HG03139 (cell line): ENCODE measurements around the gene SLC15A1.

ENCODE experiments used
- ATAC-seq: cut with Tn5 transposase; IDR thresholded peaks from one replicate; pipeline ENCODE4 v1.9.1; 2021; ENCODE audit not compliant: unreplicated experiment

SLC15A1 gene, protein sequence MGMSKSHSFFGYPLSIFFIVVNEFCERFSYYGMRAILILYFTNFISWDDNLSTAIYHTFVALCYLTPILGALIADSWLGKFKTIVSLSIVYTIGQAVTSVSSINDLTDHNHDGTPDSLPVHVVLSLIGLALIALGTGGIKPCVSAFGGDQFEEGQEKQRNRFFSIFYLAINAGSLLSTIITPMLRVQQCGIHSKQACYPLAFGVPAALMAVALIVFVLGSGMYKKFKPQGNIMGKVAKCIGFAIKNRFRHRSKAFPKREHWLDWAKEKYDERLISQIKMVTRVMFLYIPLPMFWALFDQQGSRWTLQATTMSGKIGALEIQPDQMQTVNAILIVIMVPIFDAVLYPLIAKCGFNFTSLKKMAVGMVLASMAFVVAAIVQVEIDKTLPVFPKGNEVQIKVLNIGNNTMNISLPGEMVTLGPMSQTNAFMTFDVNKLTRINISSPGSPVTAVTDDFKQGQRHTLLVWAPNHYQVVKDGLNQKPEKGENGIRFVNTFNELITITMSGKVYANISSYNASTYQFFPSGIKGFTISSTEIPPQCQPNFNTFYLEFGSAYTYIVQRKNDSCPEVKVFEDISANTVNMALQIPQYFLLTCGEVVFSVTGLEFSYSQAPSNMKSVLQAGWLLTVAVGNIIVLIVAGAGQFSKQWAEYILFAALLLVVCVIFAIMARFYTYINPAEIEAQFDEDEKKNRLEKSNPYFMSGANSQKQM

GRCh38 chr13:98752467-98753290, at the start of gene SLC15A1:
Gene SLC15A1 (minus strand): TSS chr13:98752672. CDS start chr13:98752598, 74 bp downstream.
- no peak for ATAC-seq

DNA sequence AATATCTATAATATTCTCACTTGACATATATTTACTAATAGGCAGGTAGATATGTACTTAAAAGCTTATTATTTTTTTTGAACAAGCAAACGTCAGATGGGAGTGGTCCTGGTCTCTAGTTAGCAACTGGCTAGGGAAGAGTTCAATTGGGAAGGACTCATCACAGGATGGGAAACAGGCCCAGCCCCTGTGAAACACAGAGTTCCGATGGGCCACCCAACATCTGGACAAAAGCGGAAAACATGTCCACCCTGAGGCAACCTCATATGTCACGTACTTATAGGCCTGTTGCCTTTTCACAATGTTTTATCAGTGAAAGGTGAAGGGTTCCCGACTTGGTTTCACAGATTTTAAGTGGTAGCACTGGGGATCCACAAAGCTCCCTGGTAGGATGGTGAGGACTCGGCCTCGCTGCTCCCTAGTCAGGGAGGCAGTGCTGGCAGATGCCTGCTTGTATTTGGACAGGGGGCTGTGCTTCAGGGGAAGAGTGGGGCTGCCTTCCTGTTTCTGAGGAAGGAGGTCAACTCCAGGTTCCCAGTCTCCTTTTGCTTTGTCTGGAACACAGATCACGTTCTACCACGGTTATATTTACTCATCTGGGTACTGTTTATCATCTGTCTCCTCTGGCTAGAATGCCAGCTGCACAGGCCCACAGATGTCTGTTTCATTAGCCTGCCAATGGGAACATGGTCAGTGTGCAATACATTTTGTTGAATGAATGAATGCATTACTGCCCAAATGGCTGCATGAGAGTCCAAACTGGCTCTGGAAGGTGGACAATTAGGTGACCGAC, 49.4 kb upstream of the SLC15A1 start:
- ATAC-seq, result no peak

DNA sequence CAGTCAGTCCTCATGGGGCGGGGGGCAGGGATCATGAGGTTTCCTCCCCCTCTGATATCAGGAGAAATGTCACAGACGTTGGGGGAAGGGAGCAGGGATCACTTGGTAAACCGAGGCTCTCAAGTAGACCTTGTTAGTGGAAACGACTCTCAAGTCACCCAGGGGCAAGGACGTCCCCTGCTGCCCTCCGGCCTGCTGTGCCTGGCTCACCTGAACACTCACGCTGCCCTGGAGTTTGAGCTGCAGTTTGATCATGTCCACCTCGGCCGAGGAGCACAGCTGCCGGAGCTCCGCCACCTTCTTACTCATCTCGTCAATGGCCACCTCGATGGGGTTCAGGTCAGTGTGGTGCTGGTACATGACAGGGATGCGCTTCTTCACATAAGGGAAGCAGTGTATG, 47.6 kb upstream of the SLC15A1 start:
- ATAC-seq, result no peak

DNA sequence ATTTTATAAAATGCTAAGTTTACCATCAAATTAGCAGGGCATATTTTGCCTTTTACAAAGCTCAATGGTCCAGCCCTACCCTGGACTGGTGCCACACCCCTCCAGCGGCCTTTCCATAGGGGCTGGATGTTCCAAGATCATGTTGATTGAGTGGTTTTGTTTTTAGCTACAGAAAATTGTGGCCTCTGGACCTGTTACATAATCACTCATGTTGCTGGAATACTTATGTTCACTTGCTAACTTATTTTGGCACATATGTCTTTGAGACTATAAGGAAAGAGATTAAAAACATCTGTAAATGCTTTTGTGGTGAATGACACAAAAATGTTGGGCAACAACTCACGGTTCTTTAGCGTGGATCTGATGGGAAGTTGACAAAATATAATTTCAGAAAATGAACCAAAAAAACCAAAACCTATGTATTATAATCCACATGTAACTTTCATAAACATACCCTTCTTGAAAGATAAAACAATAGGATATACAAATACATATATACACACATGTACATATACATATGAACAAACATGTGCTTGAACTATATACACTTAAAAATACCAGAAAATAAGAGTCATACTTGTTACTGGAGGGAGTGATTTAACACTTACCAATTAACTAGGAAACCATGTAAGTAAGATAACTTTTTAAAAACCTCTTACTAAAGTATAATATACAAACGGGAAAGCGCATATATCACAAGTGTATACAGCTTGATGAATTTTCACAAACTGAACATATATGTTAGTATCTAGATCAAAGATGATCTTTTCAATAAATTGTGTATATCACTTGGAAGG, 46.6 kb upstream of the SLC15A1 start:
- no peak for ATAC-seq

GRCh38 chr13:98797456-98797855, 45.0 kb upstream of the SLC15A1 start:
- no peak for ATAC-seq

DNA sequence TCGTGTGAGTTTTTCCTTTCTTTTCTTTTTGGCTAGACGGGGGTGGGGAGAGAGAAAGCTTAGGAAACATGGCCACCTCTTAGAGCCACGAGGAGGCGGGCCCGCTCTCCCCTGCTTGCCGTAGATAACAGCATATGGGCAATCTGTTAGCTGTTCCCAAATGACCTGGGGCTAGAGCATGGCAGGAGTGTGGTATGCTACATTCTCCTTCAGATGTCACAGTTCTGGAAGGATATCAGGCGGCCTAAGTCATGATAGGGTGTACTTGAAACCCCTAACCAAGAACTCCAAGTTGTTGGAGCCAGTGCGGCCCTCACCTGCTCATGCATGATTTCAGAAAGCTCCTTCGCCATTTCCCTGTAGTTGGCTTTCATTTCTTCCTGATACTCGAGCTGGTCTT, 44.3 kb upstream of the SLC15A1 start:
- ATAC-seq, result no peak

- no peak for ATAC-seq
Measured at GRCh38 chr13:98796191-98796590, 43.7 kb upstream of the SLC15A1 start.

GRCh38 chr13:98795220-98795619, 42.7 kb upstream of the SLC15A1 start:
- ATAC-seq, result no peak

GRCh38 chr13:98794498-98794897, 42.0 kb upstream of the SLC15A1 start:
- ATAC-seq, result no peak

DNA sequence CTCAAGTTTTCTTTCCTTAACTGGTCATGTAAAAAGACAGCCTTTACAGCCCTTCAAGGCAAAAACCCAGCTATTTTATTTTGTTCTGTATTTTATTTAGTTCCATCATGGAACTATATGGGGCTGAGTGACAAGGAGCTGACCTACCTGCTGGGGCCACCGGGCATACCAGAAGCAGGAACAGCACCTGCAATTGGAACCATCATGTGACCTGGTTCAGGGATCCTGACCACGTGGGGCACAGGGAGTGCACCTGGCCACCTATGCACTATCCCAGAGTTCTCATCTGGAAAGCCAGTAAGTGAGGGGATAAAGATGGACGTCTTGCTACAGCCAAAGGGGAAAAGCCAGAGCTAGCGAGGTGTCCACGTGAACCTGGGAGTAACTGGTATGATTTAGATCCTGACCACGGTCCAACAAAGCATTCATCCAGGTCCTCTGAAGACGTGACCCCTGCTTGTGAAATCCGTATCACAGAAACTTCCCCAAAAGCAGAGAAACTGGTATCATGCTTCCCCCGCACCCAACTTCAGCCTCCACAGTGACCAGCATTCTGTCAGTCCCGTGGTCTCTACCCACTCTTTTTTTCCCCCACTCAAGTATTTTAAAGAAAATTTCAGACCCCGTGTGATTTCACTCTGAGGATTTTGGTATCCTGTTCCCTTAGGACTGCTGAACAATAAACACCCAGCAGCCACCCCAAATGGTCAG, 40.5 kb upstream of the SLC15A1 start:
- ATAC-seq, result no peak

DNA sequence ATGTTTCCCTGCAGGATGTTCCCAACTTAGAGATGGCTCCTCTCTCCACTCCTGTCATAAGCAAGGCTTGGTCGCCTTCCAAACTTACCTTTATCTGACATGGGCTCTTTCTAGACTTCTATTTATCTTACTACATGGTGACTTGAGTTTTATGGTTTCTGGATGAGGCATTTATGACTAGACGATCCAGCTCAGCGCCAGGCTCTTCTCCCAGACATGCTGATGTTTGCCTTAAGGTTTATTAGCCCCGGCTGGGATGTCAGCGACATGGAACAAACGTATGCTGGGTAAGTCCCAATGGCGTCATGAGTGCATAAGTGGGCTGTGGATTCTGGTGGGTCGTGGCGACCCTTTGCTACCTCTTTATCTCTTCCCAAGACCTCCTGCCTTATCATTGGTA, 39.8 kb upstream of the SLC15A1 start:
- no peak for ATAC-seq

- no peak for ATAC-seq
Measured at GRCh38 chr13:98791611-98792010, 39.1 kb upstream of the SLC15A1 start.

DNA sequence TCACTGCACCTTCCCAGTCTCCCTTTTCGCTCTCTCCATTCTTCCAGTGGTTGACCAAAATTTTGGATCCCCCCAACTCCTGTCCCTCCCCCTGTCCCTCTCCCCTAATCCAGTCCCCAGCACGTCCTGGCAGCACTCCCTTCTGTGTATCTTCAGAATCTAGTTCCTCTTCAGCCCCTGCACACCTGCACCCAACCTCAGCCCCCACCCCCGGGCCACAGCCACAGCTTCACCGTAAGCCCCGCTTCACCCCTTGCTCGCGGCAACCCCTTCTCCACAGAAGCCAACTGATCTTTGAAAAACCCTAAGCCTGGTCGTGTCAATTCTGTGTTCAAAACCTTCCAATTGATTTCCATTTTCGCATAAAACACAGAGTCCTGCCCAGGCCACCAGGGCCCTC, 35.5 kb upstream of the SLC15A1 start:
- ATAC-seq, result no peak

DNA sequence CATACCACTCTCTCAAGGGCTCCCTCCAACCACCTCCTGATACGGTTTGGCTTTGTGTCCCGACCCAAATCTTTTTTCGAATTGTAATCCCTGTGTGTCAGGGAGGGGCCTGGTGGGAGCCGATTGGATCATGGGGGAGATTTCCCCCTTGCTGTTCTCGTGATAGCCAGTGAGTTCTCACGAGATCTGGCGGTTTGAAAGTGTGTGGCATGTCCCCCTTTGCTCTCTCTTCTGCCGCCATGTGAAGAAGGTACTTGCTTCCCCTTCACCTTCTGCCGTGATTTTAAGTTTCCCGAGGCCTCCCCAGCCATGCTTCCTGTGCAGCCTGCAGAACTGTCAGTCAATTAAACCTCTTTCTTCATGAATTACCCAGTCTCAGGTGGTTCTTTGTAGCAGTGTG, 34.7 kb upstream of the SLC15A1 start:
- no peak for ATAC-seq

DNA sequence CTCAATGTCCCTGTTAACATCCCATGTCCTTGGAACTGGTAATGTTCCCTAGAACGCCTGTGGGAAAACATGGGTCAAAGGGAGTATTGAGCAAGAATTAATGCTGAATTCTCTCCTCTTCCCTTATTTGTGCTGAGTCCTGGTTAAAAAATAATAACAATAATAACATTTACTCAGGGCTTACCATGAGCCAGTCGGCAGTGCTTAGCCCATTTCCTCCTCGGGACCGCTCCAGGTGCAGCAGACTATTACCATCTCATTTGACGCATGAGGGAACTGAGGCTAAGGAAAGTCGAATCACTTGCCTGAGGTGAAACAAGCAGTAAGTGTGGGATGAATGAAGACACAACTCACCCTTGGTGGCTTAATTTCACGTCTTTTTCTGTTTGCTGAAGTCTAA, 33.6 kb upstream of the SLC15A1 start:
- no peak for ATAC-seq

DNA sequence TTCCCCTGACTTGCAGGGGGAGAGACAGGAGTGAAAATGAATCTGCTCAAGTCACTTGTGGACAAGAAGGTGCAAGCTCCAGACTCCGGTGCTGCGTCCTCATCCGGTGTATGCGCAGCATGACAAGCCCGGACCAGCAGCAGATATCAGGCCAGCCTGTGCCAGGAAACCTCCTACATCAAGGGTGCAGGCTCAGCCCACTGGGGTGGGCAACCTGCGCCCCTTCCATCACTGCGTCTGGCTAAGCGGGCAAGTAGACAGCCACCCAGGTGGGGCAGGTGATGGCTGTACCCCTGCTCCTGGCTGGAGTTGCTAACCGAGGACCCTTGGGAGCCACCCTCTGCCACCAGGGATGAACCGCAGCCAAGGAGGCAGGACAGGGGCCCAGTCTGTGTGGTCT, 32.9 kb upstream of the SLC15A1 start:
- ATAC-seq, result no peak

GRCh38 chr13:98784666-98785065, 32.2 kb upstream of the SLC15A1 start:
- ATAC-seq, result no peak

DNA sequence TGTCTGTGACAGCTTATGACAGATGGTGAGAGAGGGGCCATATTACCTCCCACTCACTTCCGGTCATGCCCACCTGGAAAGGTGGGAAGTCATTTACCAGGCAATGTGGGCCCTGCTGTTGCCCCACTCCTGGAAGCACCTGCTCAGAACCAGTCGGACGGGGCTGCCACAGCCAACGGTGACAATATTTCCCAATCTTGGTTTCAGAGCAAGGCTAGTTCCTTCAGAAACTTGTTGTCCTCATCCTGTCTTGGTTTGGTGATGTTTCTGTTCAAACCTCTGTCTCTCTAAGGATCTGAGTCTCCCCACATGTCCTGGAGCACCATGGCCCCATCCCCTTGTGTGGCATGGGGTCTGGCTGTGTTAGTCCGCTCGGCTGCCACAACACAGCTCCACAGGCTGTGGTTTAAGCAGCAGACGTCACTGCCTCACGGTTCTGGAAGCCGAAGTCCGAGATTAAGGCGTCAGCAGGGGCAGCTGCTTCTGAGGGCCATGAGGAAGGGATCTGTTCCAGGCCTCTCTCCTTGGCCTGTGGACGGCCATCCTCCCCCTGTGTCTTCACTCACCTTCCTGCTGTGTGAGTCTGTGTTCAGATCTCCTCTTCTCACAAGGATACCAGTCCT, 31.5 kb upstream of the SLC15A1 start:
- no peak for ATAC-seq

- ATAC-seq, result no peak
Measured at GRCh38 chr13:98782654-98783053, 30.2 kb upstream of the SLC15A1 start.
